NCI-H226 (cell line): ENCODE results near the gene PTBP1.

ENCODE experiments used
- DNase-seq: peaks from one replicate; pipeline ENCODE4 v3.0.0-alpha.2; 2015

The PTBP1 gene

DNA sequence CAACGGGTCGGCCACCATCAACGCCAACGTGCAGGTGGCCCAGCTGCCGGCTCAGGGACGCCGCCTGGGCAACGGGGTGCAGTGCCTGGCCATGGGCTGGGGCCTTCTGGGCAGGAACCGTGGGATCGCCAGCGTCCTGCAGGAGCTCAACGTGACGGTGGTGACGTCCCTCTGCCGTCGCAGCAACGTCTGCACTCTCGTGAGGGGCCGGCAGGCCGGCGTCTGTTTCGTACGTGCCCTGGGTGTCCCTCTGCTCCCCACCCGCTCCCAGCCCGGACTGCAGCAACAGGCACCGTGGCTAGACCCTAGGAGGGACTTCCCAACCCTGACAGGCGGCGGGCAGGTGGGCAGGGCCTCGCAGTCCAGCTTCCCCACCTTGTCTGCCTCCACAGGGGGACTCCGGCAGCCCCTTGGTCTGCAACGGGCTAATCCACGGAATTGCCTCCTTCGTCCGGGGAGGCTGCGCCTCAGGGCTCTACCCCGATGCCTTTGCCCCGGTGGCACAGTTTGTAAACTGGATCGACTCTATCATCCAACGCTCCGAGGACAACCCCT, 58.4 kb downstream of the PTBP1 start:
- no peak for DNase-seq

DNA sequence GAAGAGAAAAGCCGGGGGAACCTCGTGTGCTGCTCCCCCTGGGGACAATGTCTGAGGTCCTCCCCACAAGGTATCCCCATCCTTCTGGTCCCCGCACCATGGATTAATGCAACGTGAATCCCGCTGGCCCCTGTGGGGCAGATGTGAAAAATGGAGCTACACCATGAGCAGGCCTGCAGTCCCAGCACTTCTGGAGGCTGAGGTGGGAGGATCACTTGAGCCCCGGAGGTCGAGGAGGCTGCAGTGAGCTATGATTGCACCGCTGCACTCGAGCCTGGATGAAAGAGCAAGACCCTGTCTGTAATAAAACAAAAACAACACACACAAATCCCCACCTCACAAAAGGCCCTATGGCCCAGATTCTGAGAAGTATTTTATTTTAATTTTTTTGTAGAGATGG, 61.0 kb downstream of the PTBP1 start:
- no peak for DNase-seq

DNA sequence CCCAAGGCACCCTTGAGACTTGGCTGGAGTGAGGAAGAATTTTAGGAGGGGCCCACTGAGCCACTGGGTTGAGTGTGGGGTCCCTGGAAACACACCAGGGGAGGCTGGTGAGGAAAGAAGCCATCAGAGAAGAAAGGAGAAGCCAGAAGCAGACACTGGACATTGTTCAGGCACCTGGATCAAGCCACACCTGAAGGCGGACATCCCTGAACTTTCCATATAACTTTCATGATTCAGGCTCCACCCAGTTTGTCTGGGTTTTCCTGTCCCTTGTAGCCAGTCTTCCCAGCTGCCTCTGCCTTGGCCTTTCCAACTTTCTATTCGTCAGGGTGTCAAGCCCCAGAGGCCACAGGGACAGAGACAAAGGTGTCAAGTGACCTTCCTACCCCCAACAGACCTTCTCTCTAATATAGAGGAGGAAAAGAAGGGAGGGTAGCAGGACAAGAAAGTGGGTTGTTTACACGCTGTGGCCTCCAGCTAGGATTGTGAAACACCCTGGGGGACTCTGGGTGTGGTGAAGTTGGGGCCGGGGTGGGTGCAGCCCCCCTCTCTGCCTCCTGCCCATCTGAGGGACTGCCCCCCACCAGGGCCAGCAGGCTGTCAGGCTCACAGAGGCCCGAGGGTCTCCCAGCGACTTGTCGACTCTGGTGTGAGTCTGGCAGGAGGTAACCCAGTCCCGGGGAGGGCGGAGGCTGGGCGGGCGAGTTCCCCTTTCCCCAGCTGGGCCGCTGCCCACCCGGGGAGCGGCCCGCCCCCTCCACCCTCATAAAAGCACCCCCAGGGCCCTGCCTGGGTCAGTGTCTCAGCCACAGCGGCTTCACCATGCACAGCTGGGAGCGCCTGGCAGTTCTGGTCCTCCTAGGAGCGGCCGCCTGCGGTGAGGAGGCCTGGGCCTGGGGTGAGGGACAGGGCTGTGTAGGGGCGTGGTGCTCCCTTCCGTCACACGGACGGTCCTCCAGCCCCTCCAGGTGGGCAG, 61.9 kb downstream of the PTBP1 start, which contains the start of gene CFD:
Gene CFD, plus strand, starts transcription at position 797 of the 976 bp plus-strand sequence. Its CDS starts 26 bp downstream, at position 823.
- no peak for DNase-seq

DNA sequence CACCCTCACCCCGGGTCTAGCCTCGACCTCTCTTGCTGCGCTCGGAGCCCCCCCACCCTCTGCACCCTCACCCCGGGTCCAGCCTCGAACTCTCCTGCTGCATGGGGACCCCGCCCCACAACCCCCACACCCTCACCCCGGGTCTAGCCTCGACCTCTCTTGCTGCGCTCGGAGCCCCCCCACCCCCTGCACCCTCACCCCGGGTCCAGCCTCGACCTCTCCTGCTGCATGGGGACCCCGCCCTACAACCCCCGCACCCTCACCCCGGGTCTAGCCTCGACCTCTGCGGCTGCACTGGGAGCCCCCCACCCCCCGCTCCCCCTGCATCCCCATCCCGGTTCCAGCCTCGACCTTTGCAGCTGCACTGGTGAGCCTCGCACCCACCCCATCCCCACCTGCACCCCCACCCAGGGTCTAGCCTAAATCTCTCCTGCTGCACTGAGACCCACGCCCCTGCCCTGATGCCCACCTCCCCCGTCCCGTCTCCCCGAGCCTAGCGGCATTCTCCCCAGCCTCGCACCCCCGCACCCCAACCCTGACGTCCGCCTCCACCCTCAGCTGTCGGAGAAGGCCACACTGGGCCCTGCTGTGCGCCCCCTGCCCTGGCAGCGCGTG, 64.0 kb downstream of the PTBP1 start:
- no peak for DNase-seq
